ENCODE data around the gene ZBTB20.

The ZBTB20 gene

GRCh38 chr3:114504941-114505628 is 642.0 kb downstream of the ZBTB20 start:
- no peak for DNase-seq

GRCh38 chr3:114502204-114502603 is 644.9 kb downstream of the ZBTB20 start:
- DNase-seq, result no peak

- no peak for DNase-seq
Measured at GRCh38 chr3:114499976-114500375, 647.1 kb downstream of the ZBTB20 start.

- peak; percentile 12 for DNase-seq
Measured at GRCh38 chr3:114498539-114499370, 648.3 kb downstream of the ZBTB20 start.

- DNase-seq, result no peak
Measured at GRCh38 chr3:114496874-114497273, 650.2 kb downstream of the ZBTB20 start.

- DNase-seq, result no peak
Measured at GRCh38 chr3:114496466-114496865, 650.6 kb downstream of the ZBTB20 start.

- peak; percentile 1 for DNase-seq
Measured at GRCh38 chr3:114496021-114496434, 651.1 kb downstream of the ZBTB20 start.

- DNase-seq, result no peak
Measured at GRCh38 chr3:114494498-114494897, 652.6 kb downstream of the ZBTB20 start.

GRCh38 chr3:114490829-114491228 is 656.3 kb downstream of the ZBTB20 start:
- no peak for DNase-seq

- no peak for DNase-seq
Measured at GRCh38 chr3:114487502-114487901, 659.6 kb downstream of the ZBTB20 start.

GRCh38 chr3:114484919-114485318 is 662.2 kb downstream of the ZBTB20 start:
- no peak for DNase-seq

- DNase-seq, result no peak
Measured at GRCh38 chr3:114481113-114481512, 666.0 kb downstream of the ZBTB20 start.

GRCh38 chr3:114480442-114480841 is 666.6 kb downstream of the ZBTB20 start:
- DNase-seq, result no peak

GRCh38 chr3:114478801-114479200 is 668.3 kb downstream of the ZBTB20 start:
- no peak for DNase-seq

GRCh38 chr3:114476511-114476910 is 670.6 kb downstream of the ZBTB20 start:
- no peak for DNase-seq

GRCh38 chr3:114471478-114471877 is 675.6 kb downstream of the ZBTB20 start:
- no peak for DNase-seq

- DNase-seq, result no peak
Measured at GRCh38 chr3:114469070-114469469, 678.0 kb downstream of the ZBTB20 start.

GRCh38 chr3:114466816-114467215 is 680.3 kb downstream of the ZBTB20 start:
- no peak for DNase-seq

- DNase-seq, result no peak
Measured at GRCh38 chr3:114466251-114466650, 680.8 kb downstream of the ZBTB20 start.

GRCh38 chr3:114464548-114464947 is 682.5 kb downstream of the ZBTB20 start:
- DNase-seq, result no peak

- DNase-seq, result no peak
Measured at GRCh38 chr3:114462750-114463149, 684.3 kb downstream of the ZBTB20 start.

GRCh38 chr3:114460459-114460858 is 686.6 kb downstream of the ZBTB20 start:
- no peak for DNase-seq

GRCh38 chr3:114456742-114457141 is 690.3 kb downstream of the ZBTB20 start:
- no peak for DNase-seq

GRCh38 chr3:114455432-114455831 is 691.7 kb downstream of the ZBTB20 start:
- DNase-seq, result no peak

All from T1000 (cell line).